SJSA1 (cell line): ENCODE measurements around the gene TSTD1. TPM values are rescaled to one million over a fixed set of nuclear protein-coding genes. Genes with fewer than 3 reads are reported as not detected.
"Not testable (repeated sequence)": the region's sequence is repeated elsewhere in the genome, so short reads cannot be mapped to it uniquely, and the experiment has no call there.

ENCODE experiments used
- DNase-seq, 2 experiments: peaks; one replicate each; pipeline ENCODE4 v3.0.0-alpha.2; 2015 to 2020; ENCODE audit warnings: low spot score in 2 of 2, low read depth in 1 of 2
- H3K27ac ChIP-seq: fragments of 250-450 bp; sonication (Bioruptor Pico); 2 replicates; pipeline ENCODE4 v1.5.1; 2020; ENCODE audit warnings: mild to moderate bottlenecking, moderate library complexity
- H3K27me3 ChIP-seq: fragments of 250-450 bp; sonication (Bioruptor Pico); replicated peaks from 2 replicates; pipeline ENCODE4 v1.5.1; 2020; ENCODE audit warnings: mild to moderate bottlenecking, moderate library complexity
- H3K36me3 ChIP-seq: fragments of 250-450 bp; sonication (Bioruptor Pico); 2 replicates; pipeline ENCODE4 v1.5.1; 2020; ENCODE audit warnings: mild to moderate bottlenecking
- H3K4me1 ChIP-seq: fragments of 250-450 bp; sonication (Bioruptor Pico); replicated peaks from 2 replicates; pipeline ENCODE4 v1.6.1; 2021; ENCODE audit warnings: mild to moderate bottlenecking
- H3K4me3 ChIP-seq: fragments of 250-450 bp; sonication (Bioruptor Pico); 2 replicates; pipeline ENCODE4 v1.5.1; 2020; ENCODE audit warnings: mild to moderate bottlenecking
- H3K9me3 ChIP-seq: fragments of 250-450 bp; sonication (Bioruptor Pico); replicated peaks from 2 replicates; pipeline ENCODE4 v1.5.1; 2020; ENCODE audit warnings: mild to moderate bottlenecking
- total RNA-seq: library from RNA; depleted of rRNA; stranded (reverse); fragments of >200 nt; shearing (Covaris generic); gene quantifications from 2 replicates; pipeline ENCODE4 v1.2.3, GENCODE V29; 2014; rRNA removed

TSTD1 gene
- total RNA-seq, 1 experiment from 2014 or later = 3.1 TPM

- no peak overlapping the region for H3K27ac ChIP-seq
- peak in 1 of 2 experiments; percentile 24 for DNase-seq
- no peaks in the 10 kb centered on the region for H3K27me3 ChIP-seq
- H3K4me1 ChIP-seq = peaks cover 16% of the 10 kb centered on the region
- H3K9me3 ChIP-seq = no peaks in the 10 kb centered on the region
- no peaks in the 10 kb centered on the region for H3K36me3 ChIP-seq
- H3K4me3 ChIP-seq = no peak overlapping the region
These were observed 41.3 kb downstream of the TSTD1 start for GRCh38 chr1:160997323-160998038.

DNA sequence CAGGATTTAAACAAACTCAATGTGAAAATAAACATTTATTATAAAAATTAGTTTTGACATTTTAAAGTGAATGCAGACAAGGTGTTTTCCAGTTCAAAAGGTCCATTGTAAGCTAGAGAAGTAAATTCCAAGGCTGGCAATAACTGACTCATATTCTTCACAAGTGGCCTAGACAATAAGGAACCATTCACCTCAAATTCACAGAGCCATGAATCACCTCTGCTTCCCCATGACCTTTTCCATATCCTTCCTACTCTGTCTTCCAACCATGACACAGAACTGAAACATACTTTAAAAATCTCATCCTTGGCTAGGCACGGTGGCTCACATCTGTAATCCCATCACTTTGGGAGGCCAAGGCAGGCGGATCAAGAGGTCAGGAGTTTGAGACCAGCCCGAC is 42.6 kb downstream of the TSTD1 start:
- Histone ChIP-seq H3K4me3 (no peak overlapping the region), H3K27me3 (no peaks in the 10 kb centered on the region), H3K36me3 (no peaks in the 10 kb centered on the region), H3K27ac (peak overlapping the region; percentile 36), H3K4me1 (peaks cover 16% of the 10 kb centered on the region), H3K9me3 (no peaks in the 10 kb centered on the region)
- DNase-seq = peak in 1 of 2 experiments; percentile 45

- no peak overlapping the region for H3K27ac ChIP-seq
- no peak overlapping the region for H3K4me3 ChIP-seq
- peaks cover 25% of the 10 kb centered on the region for H3K4me1 ChIP-seq
- DNase-seq = no peak
- no peaks in the 10 kb centered on the region for H3K27me3 ChIP-seq
- no peaks in the 10 kb centered on the region for H3K36me3 ChIP-seq
- H3K9me3 ChIP-seq = no peaks in the 10 kb centered on the region
These were observed 45.1 kb downstream of the TSTD1 start for GRCh38 chr1:160993544-160994193.

DNA sequence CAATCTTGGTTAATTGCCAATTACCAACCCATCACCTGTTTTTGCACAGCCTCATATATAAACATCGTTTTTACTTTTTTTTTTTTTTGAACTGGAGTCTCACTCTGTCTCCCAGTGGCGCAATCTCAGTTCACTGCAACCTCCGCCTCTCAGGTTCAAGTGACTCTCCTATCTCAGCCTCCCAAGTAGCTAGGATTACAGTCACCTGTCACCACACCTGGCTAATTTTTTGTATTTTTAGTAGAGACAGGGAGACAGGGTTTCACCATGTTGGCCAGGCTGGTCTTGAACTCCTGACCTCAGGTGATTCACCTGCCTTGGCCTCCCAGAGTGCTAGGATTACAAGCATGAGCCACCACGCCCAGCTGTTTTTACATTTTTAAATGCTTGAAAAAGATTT is 46.7 kb downstream of the TSTD1 start:
- not testable (repeated sequence) for DNase-seq, H3K9me3 ChIP-seq, H3K27me3 ChIP-seq, H3K4me3 ChIP-seq, H3K36me3 ChIP-seq, H3K27ac ChIP-seq
- H3K4me1 ChIP-seq = peaks cover 25% of the 10 kb centered on the region

Other genes starting within 250 kb of the TSTD1 start
- not detected in 2 replicates for gene LY9, start 242.8 kb downstream of the TSTD1 start, total RNA-seq
- not detected in 2 replicates for gene CD244, start 176.1 kb downstream of the TSTD1 start, total RNA-seq
- gene ITLN1, start 153.8 kb downstream of the TSTD1 start, total RNA-seq = not detected in 2 replicates
- not detected in 2 replicates for gene ITLN2, start 84.2 kb downstream of the TSTD1 start, total RNA-seq
- 3.2 and 4.5 TPM in 2 replicates for gene F11R, start 17.8 kb downstream of the TSTD1 start, total RNA-seq
- 63.2 and 68.1 TPM in 2 replicates for gene USF1, start 7.0 kb upstream of the TSTD1 start, total RNA-seq
- gene ARHGAP30, start 30.9 kb upstream of the TSTD1 start, total RNA-seq = not detected in 2 replicates
- 0.21 TPM in 1 of 2 replicates, not detected in the other for gene NECTIN4, start 50.6 kb upstream of the TSTD1 start, total RNA-seq
- not detected in 2 replicates for gene KLHDC9, start 59.4 kb upstream of the TSTD1 start, total RNA-seq
- gene PFDN2, start 79.1 kb upstream of the TSTD1 start, total RNA-seq = 116 and 194 TPM in 2 replicates
- 16.9 and 19.6 TPM in 2 replicates for gene NIT1, start 79.1 kb upstream of the TSTD1 start, total RNA-seq
- 16.9 and 26.3 TPM in 2 replicates for gene DEDD, start 93.7 kb upstream of the TSTD1 start, total RNA-seq
- 60.4 and 105 TPM in 2 replicates for gene UFC1, start 115.0 kb upstream of the TSTD1 start, total RNA-seq
- 3.7 and 4.8 TPM in 2 replicates for gene USP21, start 120.5 kb upstream of the TSTD1 start, total RNA-seq
- gene PPOX, start 127.5 kb upstream of the TSTD1 start, total RNA-seq = 8.9 and 27.7 TPM in 2 replicates
- gene B4GALT3, start 138.5 kb upstream of the TSTD1 start, total RNA-seq = 32.9 and 37.0 TPM in 2 replicates
- gene ADAMTS4, start 160.1 kb upstream of the TSTD1 start, total RNA-seq = not detected in 2 replicates
- 76.2 and 84.7 TPM in 2 replicates for gene NDUFS2, start 163.4 kb upstream of the TSTD1 start, total RNA-seq
- gene FCER1G, start 176.3 kb upstream of the TSTD1 start, total RNA-seq = 1.1 TPM in 1 of 2 replicates, not detected in the other
- not detected in 2 replicates for gene APOA2, start 184.7 kb upstream of the TSTD1 start, total RNA-seq
- 8.4 and 9.4 TPM in 2 replicates for gene TOMM40L, start 187.1 kb upstream of the TSTD1 start, total RNA-seq
- gene NR1I3, start 199.2 kb upstream of the TSTD1 start, total RNA-seq = not detected in 2 replicates
- not detected in 2 replicates for gene PCP4L1, start 219.8 kb upstream of the TSTD1 start, total RNA-seq